Lung microvascular endothelial cell (primary cell): ENCODE results near the gene PGBD2. TPM values are rescaled to one million over a fixed set of nuclear protein-coding genes. Genes with fewer than 3 reads are reported as not detected.
"Not testable (repeated sequence)": the region's sequence is repeated elsewhere in the genome, so short reads cannot be mapped to it uniquely, and the experiment has no call there.

Experiments used
- DNase-seq, 2 donors: peaks; one replicate each; pipeline versions ENCODE4 v3.0.0 to v3.0.0-alpha.2; 2010; ENCODE audit warnings: low read depth in 2 of 2
- total RNA-seq: library from RNA; depleted of rRNA; stranded (reverse); fragments of >200 nt; gene quantifications from 2 replicates; pipeline ENCODE4 v1.2.1, GENCODE V29; 2014

PGBD2 gene
- total RNA-seq, 1 donor from 2014 or later, result 10.9 TPM

DNA sequence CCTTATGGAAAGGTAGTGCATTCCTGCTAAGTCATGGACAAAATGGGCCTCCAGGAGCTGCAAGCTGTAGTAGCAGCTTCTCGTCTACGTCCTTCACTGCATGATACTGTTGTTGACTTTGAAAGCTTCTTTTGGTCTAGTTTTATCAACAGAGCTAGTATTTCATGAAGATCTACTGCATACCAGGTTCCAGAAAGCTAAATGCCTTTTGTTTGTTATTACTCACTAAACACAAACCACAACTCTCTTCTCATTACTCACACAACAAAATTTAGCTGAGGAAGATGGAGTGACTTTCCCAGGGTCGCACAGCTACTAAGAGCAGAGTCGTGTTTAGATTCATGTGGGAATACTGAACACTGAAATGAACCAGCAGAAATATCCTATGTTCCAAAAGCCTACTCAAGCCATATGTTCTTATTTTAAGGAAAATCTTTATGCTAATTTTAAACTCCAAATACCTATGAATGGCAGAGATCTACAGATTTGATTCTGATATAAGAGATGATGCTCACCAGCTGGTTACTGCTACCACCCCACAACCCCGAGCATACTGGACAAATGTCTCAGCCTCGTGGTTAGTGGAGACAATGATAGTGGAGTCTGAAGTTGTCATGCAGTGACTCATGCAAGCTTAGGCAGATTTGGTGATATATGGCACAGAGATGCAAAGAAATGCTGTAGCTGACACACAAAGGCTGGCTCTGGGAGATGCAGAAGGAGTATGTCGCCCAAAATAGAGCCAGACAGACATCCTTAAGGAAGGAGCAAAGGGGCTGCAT is 20.6 kb downstream of the PGBD2 start:
- DNase-seq, result peak in 1 of 2 donors; percentile 23

DNA sequence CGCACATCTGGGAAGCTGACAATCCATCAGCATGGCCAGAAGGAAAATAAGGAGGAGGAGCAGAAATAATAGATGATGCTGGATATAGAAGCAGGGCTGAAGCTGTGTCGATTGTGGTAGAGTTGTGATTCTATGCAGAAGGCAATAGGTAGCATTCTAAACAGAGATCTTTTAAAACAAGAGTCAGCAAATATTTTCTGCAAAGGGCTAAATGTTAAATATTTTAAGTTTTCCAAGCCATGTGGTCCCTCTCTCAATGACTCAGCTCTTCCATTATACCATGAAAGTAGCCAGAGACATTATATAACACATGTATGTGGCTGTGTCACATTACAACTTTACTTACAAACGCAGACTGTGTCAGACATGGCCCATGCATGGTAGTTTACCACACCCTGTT is 21.2 kb downstream of the PGBD2 start:
- not testable (repeated sequence) for DNase-seq

DNA sequence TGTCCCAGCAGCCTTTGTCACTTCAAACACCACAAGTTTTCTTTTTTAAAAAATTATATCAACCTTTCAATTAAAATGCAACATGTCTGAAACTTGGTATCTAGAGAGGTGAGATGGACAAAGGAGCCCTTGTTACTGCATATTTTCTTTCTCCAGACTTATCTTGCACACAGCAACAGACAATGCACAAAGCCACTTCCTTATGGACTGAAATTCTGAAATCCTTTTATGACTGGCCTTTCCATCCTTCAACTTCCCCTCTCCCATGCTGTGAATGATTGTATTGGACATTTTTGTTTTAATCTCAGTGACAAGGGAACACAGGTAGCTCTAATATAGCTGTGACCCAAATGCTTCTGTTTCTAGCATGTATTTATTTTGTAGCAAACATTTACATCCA is 22.1 kb downstream of the PGBD2 start:
- DNase-seq, result not testable (repeated sequence)

DNA sequence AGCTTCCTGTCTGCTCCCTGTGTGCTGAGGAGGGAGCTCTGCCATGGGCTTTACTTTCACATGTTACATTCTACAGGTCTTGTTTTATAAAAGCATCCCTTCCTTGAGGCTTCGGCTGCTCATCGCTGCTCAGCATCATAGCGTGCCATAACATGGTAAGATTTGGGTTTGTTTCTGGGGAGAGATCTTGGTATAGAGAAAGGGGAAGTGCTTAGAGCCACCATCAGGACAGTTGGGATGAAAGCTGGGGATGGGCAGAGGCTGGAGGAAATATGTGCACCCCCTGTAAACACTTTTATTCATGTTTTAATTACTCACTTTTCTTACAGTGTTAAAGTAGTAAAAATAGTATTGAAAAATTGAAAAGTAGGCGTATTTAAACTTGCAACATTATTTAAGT is 24.0 kb downstream of the PGBD2 start:
- not testable (repeated sequence) for DNase-seq

GRCh38 chr1:248938173-248938809 is 32.3 kb downstream of the PGBD2 start:
- not testable (repeated sequence) for DNase-seq

DNA sequence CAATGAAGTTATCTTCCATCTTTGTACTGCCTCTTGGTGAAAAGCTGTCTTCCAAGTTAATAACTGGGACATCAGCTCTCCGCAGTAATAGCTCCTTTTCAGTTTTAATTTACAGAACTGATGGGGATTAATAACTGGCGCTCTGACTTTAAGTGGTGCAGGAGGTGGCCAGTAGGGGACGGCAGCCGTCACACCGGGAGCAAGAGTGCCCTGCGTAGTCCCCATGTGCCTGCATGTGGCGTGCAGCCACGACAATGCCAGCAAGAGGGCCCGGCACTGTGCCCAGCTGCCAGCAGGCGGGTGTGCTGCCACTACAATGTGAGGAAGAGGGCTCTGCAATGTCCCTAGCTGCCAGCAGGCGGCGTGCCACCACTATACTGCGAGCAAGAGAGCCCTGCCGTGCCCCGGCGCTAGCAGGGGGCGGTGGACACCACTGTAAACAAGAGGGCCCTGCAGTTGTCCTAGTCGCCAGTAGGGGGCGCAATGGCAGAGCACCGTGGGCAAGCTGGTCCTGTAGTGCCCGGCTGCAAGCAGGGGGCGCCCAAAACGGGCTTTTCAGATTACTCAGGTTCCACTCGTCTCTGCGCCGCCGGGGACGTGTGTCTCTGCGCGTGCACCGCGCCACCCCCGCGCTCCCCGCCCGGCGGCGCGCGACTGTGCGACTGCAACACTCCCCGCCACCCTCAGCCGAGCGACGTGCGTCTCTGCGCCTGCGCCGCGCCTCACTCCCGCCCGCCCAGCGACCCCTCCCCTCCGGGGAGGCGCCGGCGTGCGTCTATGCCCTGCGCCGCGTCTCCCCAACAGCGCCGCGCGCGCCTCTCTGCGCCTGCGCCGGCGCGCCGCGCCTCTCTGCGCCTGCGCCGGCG is 38.3 kb downstream of the PGBD2 start:
- not testable (repeated sequence) for DNase-seq

GRCh38 chr1:248945000-248945423 is 39.0 kb downstream of the PGBD2 start:
- DNase-seq, result not testable (repeated sequence)

DNA sequence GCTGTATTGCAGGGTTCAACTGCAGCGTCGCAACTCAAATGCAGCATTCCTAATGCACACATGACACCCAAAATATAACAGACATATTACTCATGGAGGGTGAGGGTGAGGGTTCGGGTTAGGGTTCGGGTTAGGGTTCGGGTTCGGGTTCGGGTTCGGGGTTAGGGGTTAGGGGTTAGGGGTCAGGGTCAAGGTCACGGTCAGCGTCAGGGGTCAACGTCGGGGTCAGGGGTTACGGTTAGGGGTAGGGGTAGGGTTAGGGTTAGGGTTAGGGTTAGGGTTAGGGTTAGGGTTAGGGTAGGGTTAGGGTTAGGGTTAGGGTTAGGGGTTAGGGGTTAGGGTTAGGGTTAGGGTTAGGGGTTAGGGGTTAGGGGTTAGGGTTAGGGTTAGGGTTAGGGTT is 39.4 kb downstream of the PGBD2 start:
- peak; percentile 13 to 25 for DNase-seq

DNA sequence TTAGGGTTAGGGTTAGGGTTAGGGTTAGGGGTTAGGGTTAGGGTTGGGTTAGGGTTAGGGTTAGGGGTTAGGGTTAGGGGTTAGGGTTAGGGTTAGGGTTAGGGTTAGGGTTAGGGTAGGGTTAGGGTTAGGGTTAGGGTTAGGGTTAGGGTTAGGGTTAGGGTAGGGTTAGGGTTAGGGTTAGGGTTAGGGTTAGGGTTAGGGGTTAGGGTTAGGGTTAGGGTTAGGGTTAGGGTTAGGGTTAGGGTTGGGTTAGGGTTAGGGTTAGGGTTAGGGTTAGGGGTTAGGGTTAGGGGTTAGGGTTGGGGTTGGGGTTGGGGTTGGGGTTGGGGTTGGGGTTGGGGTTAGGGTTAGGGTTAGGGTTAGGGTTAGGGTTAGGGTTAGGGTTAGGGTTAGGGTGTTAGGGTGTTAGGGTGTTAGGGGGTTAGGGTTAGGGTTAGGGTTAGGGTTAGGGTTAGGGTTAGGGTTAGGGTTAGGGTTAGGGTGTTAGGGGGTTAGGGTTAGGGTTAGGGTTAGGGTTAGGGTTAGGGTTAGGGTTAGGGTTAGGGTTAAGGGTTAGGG is 39.9 kb downstream of the PGBD2 start:
- DNase-seq, result not testable (repeated sequence)

Other genes with a start within 250 kb of the PGBD2 start
- not detected in 2 replicates for gene OR14I1, start 203.5 kb upstream of the PGBD2 start, total RNA-seq
- not detected in 2 replicates for gene LYPD8, start 150.5 kb upstream of the PGBD2 start, total RNA-seq
- gene SH3BP5L, start 80.3 kb upstream of the PGBD2 start, total RNA-seq, result 13.9 and 20.0 TPM in 2 replicates
- 12.0 and 16.7 TPM in 2 replicates for gene ZNF672, start 68.0 kb upstream of the PGBD2 start, total RNA-seq
- 4.4 and 7.9 TPM in 2 replicates for gene ZNF692, start 47.1 kb upstream of the PGBD2 start, total RNA-seq